ENCODE results near the gene AUNIP.

DNA sequence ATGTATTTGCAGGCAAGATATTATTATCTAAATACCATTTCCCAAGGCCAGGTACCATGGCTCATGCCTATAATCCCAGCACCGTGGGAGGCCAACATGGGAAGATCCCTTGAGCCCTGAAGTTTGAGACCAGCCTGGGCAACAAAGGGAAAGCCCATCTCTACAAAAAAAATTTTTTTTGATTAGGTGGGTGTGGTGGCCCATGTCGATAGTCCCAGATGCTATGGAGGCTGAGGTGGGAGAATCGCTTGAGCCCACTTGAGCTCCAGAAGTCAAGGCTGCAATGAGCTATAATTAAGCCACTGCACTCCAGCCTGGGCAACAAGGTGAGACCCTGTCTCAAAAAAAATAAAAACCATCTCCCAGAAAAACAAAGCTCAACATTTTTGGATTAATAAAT is 44.7 kb upstream of the AUNIP start:
- TF ChIP-seq CTCF (conservative IDR thresholded peaks at IDR 0.05) (no peak), EZH2 (IDR thresholded peaks at IDR 0.05; ENCODE audit: low read depth) (no peak)

All from PC-9 (cell line).